ENCODE measurements around the gene JARID2. TPM values are rescaled to one million over a fixed set of nuclear protein-coding genes. Genes with fewer than 3 reads are reported as not detected.

The JARID2 gene
- total and polyA plus RNA-seq, 2 of the 13 experiments (the other 11 are each of a cell fraction or from before 2014, with no cell fraction given), result 7.5 to 10.3 TPM

DNA sequence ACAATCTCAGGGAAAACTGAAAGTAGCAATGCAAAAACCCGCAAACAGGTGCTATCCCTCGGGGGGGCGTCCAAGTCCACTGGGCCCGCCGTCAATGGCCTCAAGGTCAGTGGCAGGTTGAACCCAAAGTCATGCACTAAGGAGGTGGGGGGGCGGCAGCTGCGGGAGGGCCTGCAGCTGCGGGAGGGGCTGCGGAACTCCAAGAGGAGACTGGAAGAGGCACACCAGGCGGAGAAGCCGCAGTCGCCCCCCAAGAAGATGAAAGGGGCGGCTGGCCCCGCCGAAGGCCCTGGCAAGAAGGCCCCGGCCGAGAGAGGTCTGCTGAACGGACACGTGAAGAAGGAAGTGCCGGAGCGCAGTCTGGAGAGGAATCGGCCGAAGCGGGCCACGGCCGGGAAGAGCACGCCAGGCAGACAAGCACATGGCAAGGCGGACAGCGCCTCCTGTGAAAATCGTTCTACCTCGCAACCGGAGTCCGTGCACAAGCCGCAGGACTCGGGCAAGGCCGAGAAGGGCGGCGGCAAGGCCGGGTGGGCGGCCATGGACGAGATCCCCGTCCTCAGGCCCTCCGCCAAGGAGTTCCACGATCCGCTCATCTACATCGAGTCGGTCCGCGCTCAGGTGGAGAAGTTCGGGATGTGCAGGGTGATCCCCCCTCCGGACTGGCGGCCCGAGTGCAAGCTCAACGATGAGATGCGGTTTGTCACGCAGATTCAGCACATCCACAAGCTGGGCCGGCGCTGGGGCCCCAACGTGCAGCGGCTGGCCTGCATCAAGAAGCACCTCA lies 250.7 kb downstream of the JARID2 start (continued):
- TF ChIP-seq REPIN1 (CRISPR knock-in tag; IDR thresholded peaks at IDR 0.05; ENCODE audit: borderline replicate concordance, low read depth), result no peak
- TF ChIP-seq FOXA3 (CRISPR knock-in tag; IDR thresholded peaks at IDR 0.05), result no peak
- no peak for TF ChIP-seq ZFYVE20 (CRISPR knock-in tag; IDR thresholded peaks at IDR 0.05; ENCODE audit: borderline replicate concordance, low read depth)
- TF ChIP-seq, protein P1, sequence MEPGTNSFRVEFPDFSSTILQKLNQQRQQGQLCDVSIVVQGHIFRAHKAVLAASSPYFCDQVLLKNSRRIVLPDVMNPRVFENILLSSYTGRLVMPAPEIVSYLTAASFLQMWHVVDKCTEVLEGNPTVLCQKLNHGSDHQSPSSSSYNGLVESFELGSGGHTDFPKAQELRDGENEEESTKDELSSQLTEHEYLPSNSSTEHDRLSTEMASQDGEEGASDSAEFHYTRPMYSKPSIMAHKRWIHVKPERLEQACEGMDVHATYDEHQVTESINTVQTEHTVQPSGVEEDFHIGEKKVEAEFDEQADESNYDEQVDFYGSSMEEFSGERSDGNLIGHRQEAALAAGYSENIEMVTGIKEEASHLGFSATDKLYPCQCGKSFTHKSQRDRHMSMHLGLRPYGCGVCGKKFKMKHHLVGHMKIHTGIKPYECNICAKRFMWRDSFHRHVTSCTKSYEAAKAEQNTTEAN (CRISPR knock-in tag; conservative IDR thresholded peaks at IDR 0.05), result no peak
- TF ChIP-seq IKZF4 (CRISPR knock-in tag; IDR thresholded peaks at IDR 0.05; ENCODE audit: borderline replicate concordance, low read depth, not compliant biosample characterization), result no peak
- TF ChIP-seq LCORL (IDR thresholded peaks at IDR 0.05), result no peak
- TF ChIP-seq LCORL (CRISPR knock-in tag; IDR thresholded peaks at IDR 0.05), result no peak
- no peak for TF ChIP-seq ISL2 (CRISPR knock-in tag; IDR thresholded peaks at IDR 0.05)

DNA sequence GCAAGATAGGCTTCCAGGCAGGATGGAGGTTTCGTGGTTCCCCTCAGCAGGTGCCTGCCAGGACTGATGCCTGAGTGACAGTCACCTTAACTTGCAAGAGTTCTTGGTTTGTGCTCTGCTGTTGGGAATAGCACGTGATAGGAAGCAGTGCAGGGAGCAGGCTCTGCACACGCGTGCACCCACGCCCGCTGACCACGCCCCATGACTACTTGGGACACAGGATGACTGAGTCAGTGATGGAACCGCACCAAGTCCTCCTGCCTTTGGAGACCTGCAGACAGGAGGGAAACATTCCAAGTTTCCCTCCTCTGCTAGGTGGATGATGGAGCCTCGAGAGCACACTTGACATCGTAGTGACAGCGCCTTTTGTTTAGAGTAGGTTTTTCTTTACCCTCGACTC lies 252.8 kb downstream of the JARID2 start:
- POLR2A ChIA-PET, result no interaction called here

More for the DNA sequence above, 252.8 kb downstream of the JARID2 start:
- Histone ChIP-seq H3K9ac (ENCODE audit: insufficient read depth, low read depth, low read length) (no peak overlapping the region), H3K9me3 (ENCODE audit: low read length) (no peaks in the 10 kb centered on the region), H3K36me3 (replicated peaks in 1 of 2; ENCODE audit: control insufficient read depth in 1 of 2, insufficient read depth in 2 of 2, low read length in 2 of 2) (peaks cover 32 to 47% of the 10 kb centered on the region in 2 experiments), H3K27ac (ENCODE audit: extremely low read length, insufficient read depth, low read length) (no peak overlapping the region), H3K79me2 (ENCODE audit: insufficient read depth, low read length) (no peaks in the 10 kb centered on the region), H3K4me1 (ENCODE audit: insufficient read depth, low read length) (peaks cover 7% of the 10 kb centered on the region; the same call in 1 of the 2 replicates), H4K20me1 (ENCODE audit: insufficient read depth, low read length) (no peaks in the 10 kb centered on the region), H3K4me3 (replicated peaks in 1 of 3; ENCODE audit: insufficient read depth in 1 of 3, low read depth in 2 of 3, low read length in 3 of 3) (no peak overlapping the region), H3K27me3 (ENCODE audit: control insufficient read depth in 1 of 2, insufficient read depth in 2 of 2, low read length in 2 of 2) (no peaks in the 10 kb centered on the region), H2AFZ (ENCODE audit: low read length) (no peak overlapping the region), H3K4me2 (ENCODE audit: low read depth, low read length) (no peak overlapping the region)
- ATAC-seq (no peak), DNase-seq (ENCODE audit: low spot score) (no peak), FAIRE-seq (no peak)
- in situ Hi-C loops (cut with HindIII; ENCODE audit: extremely low pct_ligation_motif_present, low pct_unique_long_range_greater_than_20kb) (loop anchor here (25.0 kb wide), 1 partner anchor 1286 kb away; no protein-coding TSS in a partner anchor), intact Hi-C loops (cut with micrococcal nuclease; ENCODE audit: unreplicated experiment) (no loop called here)
- 86% methylated on average over 6 of the region's 12 CpGs for WGBS (ENCODE audit: low lambda C conversion rate)
- CTCF ChIA-PET (ENCODE audit: low intra/inter-chr PET ratio, low total read pairs), result no interaction called here
- no TSS peak for BruUV-seq (replicated peaks)
- TF ChIP-seq ZNF775 (CRISPR knock-in tag; IDR thresholded peaks at IDR 0.05; ENCODE audit: borderline replicate concordance) (no peak), TSC22D2 (CRISPR knock-in tag; IDR thresholded peaks at IDR 0.05; ENCODE audit: borderline replicate concordance) (no peak), ZNF121 (CRISPR knock-in tag; IDR thresholded peaks at IDR 0.05) (no peak), TEAD3 (CRISPR knock-in tag; optimal IDR thresholded peaks at IDR 0.05; ENCODE audit: borderline replicate concordance) (no peak), ZNF564 (CRISPR knock-in tag; IDR thresholded peaks at IDR 0.05) (no peak), ZNF563 (CRISPR knock-in tag; IDR thresholded peaks at IDR 0.05) (no peak), ZMAT3 (CRISPR knock-in tag; conservative IDR thresholded peaks at IDR 0.05) (no peak)
- TF ChIP-seq, protein P2, sequence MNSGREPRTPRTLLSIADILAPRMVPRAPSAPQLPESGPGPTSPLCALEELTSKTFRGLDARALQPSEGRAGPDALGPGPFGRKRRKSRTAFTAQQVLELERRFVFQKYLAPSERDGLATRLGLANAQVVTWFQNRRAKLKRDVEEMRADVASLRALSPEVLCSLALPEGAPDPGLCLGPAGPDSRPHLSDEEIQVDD (CRISPR knock-in tag; IDR thresholded peaks at IDR 0.05; ENCODE audit: borderline replicate concordance), result no peak

Data from HepG2 (cell line).